OCI-LY7 (cell line): ENCODE data around the gene AP1S1.

ENCODE experiments used
- CTCF ChIP-seq: fragments of 200-600 bp; sonication (generic); conservative IDR thresholded peaks from 2 replicates; pipeline ENCODE4 v1.5.1; 2014; ENCODE audit warnings: mild to moderate bottlenecking, antibody characterized with exemption, low read length, moderate library complexity, mixed read lengths
- EZH2phosphoT487 ChIP-seq: fragments of 200-600 bp; sonication (generic); IDR thresholded peaks from 2 replicates; pipeline ENCODE4 v1.6.1; 2018; ENCODE audit warnings: low read depth, borderline replicate concordance, mild to moderate bottlenecking, mixed run types, antibody characterized with exemption, low read length, moderate library complexity, mixed read lengths

GRCh38 chr7:101112233-101112632 lies 42.0 kb upstream of the AP1S1 start:
- TF ChIP-seq CTCF (no peak), EZH2phosphoT487 (no peak)
